K562 (cell line): Measurements from ENCODE around the gene SATB1. TPM values are rescaled to one million over a fixed set of nuclear protein-coding genes. Genes with fewer than 3 reads are reported as not detected.

ENCODE experiments used
- ATAC-seq: fragments of 200-7000 bp; cut with Tn5 transposase; 3 replicates; pipeline ENCODE4 v1.9.1; 2020; ENCODE audit warnings: moderate library complexity
- BruUV-seq: library from RNA; stranded (reverse); fragments of 400-500 nt; replicated peaks from 2 replicates; lab custom pipeline; 2021; lab: Mats Ljungman, UMichigan
- CTCF ChIA-PET: fragments of 300-600 bp; formaldehyde crosslinking; extraction: SDS; loops from one replicate; lab custom pipeline; 2021; ENCODE audit warnings: low intra/inter-chr PET ratio; lab: Yijun Ruan, JAX
- POLR2A ChIA-PET: fragments of 300-600, 350-650 bp; sonication (Branson Sonifier 250); formaldehyde crosslinking; extraction: SDS; loops from one replicate; lab custom pipeline; 2021; ENCODE audit warnings: antibody characterized with exemption, inconsistent platforms; lab: Yijun Ruan, JAX
- DNase-seq, 4 experiments: peaks; one replicate each; pipeline versions ENCODE4 v3.0.0 to v3.0.0-alpha.2; 2011 to 2018; ENCODE audit warnings: low spot score in 3 of 4, mixed read lengths in 3 of 4; ENCODE audit errors: extremely low read depth in 1 of 4
- FAIRE-seq: peaks from 2 replicates; lab custom pipeline; 2011; peaks lifted over from hg19 to GRCh38; lab: Jason Lieb, UNC
- H2AFZ ChIP-seq: 2 replicates; pipeline ENCODE4 v1.6.0; 2011; ENCODE audit warnings: low read depth, low read length, control low read depth, inconsistent platforms
- H3K27ac ChIP-seq: fragments of 200-600 bp; 3 replicates; pipeline ENCODE4 v1.8.0; 2011; ENCODE audit warnings: low read depth, mild to moderate bottlenecking, control low read depth, inconsistent platforms, low read length, moderate library complexity, mixed read lengths; ENCODE audit errors: extremely low read depth
- H3K27me3 ChIP-seq, 2 experiments: fragments of 300-600 bp in 1 of 2; 2 replicates in 1 of 2; 3 replicates in 1 of 2; pipeline versions ENCODE4 v1.6.0 to v1.8.0; 2011; ENCODE audit warnings: inconsistent platforms in 2 of 2, low read length in 2 of 2, mild to moderate bottlenecking in 1 of 2, mixed read lengths in 1 of 2, moderate library complexity in 1 of 2; ENCODE audit not compliant: control insufficient read depth in 2 of 2, insufficient read depth in 2 of 2
- H3K36me3 ChIP-seq: fragments of 300-600 bp; 3 replicates; pipeline ENCODE4 v1.8.0; 2011; ENCODE audit warnings: mild to moderate bottlenecking, low read length, inconsistent platforms; ENCODE audit not compliant: control insufficient read depth, insufficient read depth
- H3K4me1 ChIP-seq, 2 experiments: fragments of 200-600 bp in 1 of 2; replicated peaks in 1 of 2; 2 replicates in 1 of 2; 3 replicates in 1 of 2; pipeline versions ENCODE4 v1.5.1 to v1.8.0; 2011; ENCODE audit warnings: inconsistent platforms in 2 of 2, low read length in 2 of 2, mild to moderate bottlenecking in 1 of 2, mixed read lengths in 1 of 2, moderate library complexity in 1 of 2; ENCODE audit not compliant: control insufficient read depth in 2 of 2, insufficient read depth in 2 of 2
- H3K4me2 ChIP-seq: 2 replicates; pipeline ENCODE4 v1.6.1; 2011; ENCODE audit warnings: low read length, control low read depth, inconsistent platforms, mixed read lengths; ENCODE audit not compliant: insufficient read depth
- H3K4me3 ChIP-seq: fragments of 200-600 bp; sonication (generic), shearing (Covaris generic); 2 replicates; pipeline ENCODE4 v1.5.1; 2016; ENCODE audit warnings: control low read depth, inconsistent platforms
- H3K79me2 ChIP-seq: fragments of 200-600 bp; 3 replicates; pipeline ENCODE4 v1.8.0; 2011; ENCODE audit warnings: low read length, inconsistent platforms; ENCODE audit not compliant: control insufficient read depth, insufficient read depth
- H3K9ac ChIP-seq, 2 experiments: 2 replicates each; pipeline versions ENCODE4 v1.6.0 to v1.6.1; 2011; ENCODE audit warnings: low read depth in 2 of 2, low read length in 2 of 2, control low read depth in 1 of 2, inconsistent platforms in 1 of 2, mild to moderate bottlenecking in 1 of 2, mixed read lengths in 1 of 2; ENCODE audit not compliant: insufficient read depth in 1 of 2
- H3K9me1 ChIP-seq: one replicate; pipeline ENCODE4 v1.6.0; 2011; ENCODE audit warnings: inconsistent platforms, mild to moderate bottlenecking, low read length, moderate library complexity; ENCODE audit not compliant: control insufficient read depth, insufficient read depth
- H3K9me3 ChIP-seq: replicated peaks from 2 replicates; pipeline ENCODE4 v1.5.1; 2011; ENCODE audit warnings: low read depth, low read length, inconsistent platforms; ENCODE audit not compliant: control insufficient read depth, insufficient read depth
- H4K20me1 ChIP-seq: replicated peaks from 2 replicates; pipeline ENCODE4 v1.6.1; 2011; ENCODE audit warnings: low read length, inconsistent platforms, mixed read lengths; ENCODE audit not compliant: control insufficient read depth, insufficient read depth
- ARID2 ChIP-seq: fragments of 450-650 bp; IDR thresholded peaks from 2 replicates; pipeline ENCODE4 v1.6.1; 2017; ENCODE audit warnings: antibody characterized with exemption, mild to moderate bottlenecking
- DPF2 ChIP-seq: fragments of 450-650 bp; IDR thresholded peaks from 2 replicates; pipeline ENCODE4 v1.6.1; 2016
- L3MBTL2 ChIP-seq: fragments of 450-650 bp; IDR thresholded peaks from 2 replicates; pipeline ENCODE4 v1.6.1; 2016; ENCODE audit warnings: mild to moderate bottlenecking, moderate library complexity
- MTF1 ChIP-seq: fragments of 250-450 bp; sonication (Bioruptor Pico); IDR thresholded peaks from 2 replicates; pipeline ENCODE4 v1.9.0; 2021; ENCODE audit warnings: moderate library complexity, mild to moderate bottlenecking, inconsistent platforms, borderline replicate concordance
- NR2F6 ChIP-seq: fragments of 450-650 bp; formaldehyde crosslinking; IDR thresholded peaks from 2 replicates; pipeline ENCODE4 v1.4.0; 2020; ENCODE audit warnings: mild to moderate bottlenecking
- POLR2H ChIP-seq: IDR thresholded peaks from 2 replicates; pipeline ENCODE4 v1.6.1; 2016; ENCODE audit warnings: missing genetic modification characterization, low read depth, mild to moderate bottlenecking, control low read depth, missing compliant biosample characterization, moderate library complexity
- RB1 ChIP-seq: fragments of 450-650 bp; IDR thresholded peaks from 2 replicates; pipeline ENCODE4 v1.6.1; 2017; ENCODE audit warnings: low read depth, mild to moderate bottlenecking
- RBBP5 ChIP-seq: fragments of 200-600 bp; sonication (generic); IDR thresholded peaks from 2 replicates; pipeline ENCODE4 v1.6.1; 2012; ENCODE audit warnings: borderline replicate concordance, mild to moderate bottlenecking, low read length, control low read depth, inconsistent platforms; ENCODE audit not compliant: insufficient read depth, poor library complexity, severe bottlenecking
- RFX1 ChIP-seq: fragments of 450-650 bp; IDR thresholded peaks from 2 replicates; pipeline ENCODE4 v1.6.1; 2016; ENCODE audit warnings: mild to moderate bottlenecking, moderate library complexity
- ZNF696 ChIP-seq: fragments of 250-450 bp; sonication (Bioruptor Pico); conservative IDR thresholded peaks from 2 replicates; pipeline ENCODE4 v1.4.0; 2020; ENCODE audit warnings: mild to moderate bottlenecking, moderate library complexity
- ZNF707 ChIP-seq: fragments of 250-450 bp; sonication (Bioruptor Pico); conservative IDR thresholded peaks from 2 replicates; pipeline ENCODE4 v1.8.0; 2022; ENCODE audit warnings: inconsistent platforms, mild to moderate bottlenecking, moderate library complexity
- WGBS: fragments of 100-300 bp; shearing (Covaris generic); methylation state at CpG from one replicate; pipeline ENCODE4 v1.1.6; 2016; ENCODE audit warnings: low coverage, mixed read lengths; ENCODE audit not compliant: insufficient coverage; ENCODE audit errors: missing lambda C conversion rate; 5-methylcytosine and 5-hydroxymethylcytosine counted together
- in situ Hi-C: fragments of 300-500 bp; cut with MboI; formaldehyde crosslinking; loops from 4 replicates; pipeline ENCODE4 v1.15.0; 2018; ENCODE audit warnings: inconsistent platforms, mixed read lengths
- intact Hi-C: fragments of 100-400 bp; cut with micrococcal nuclease; formaldehyde crosslinking; loops from 2 replicates; pipeline ENCODE4 v1.14.2; 2022
- polyA plus RNA-seq, 8 experiments: library from polyadenylated mRNA; depleted of rRNA in 4 of 8; stranded (reverse) in 5 of 8; unstranded in 3 of 8; fragments of >200 nt; fragmentation: Nextera tagmentation in 2 of 8; fragmentation: Illumina TruSeq in 1 of 8; extraction: Ambion mirVana in 2 of 8; extraction: Trizol in 1 of 8; gene quantifications; 2 replicates each; pipeline versions ENCODE4 v1.2.1 to v1.2.3, GENCODE V29; 2011 to 2014; ENCODE audit warnings: inconsistent platforms in 1 of 8, missing spikeins in 1 of 8
- total RNA-seq, 7 experiments: library from RNA; depleted of rRNA in 6 of 7; stranded (reverse); fragments of >200 nt in 6 of 7; fragmentation: Illumina TruSeq in 2 of 7; extraction: Trizol in 2 of 7; gene quantifications; 2 replicates each; pipeline versions ENCODE4 v1.2.1 to v1.2.3, GENCODE V29; 2011 to 2021; ENCODE audit warnings: low replicate concordance in 1 of 7
- TF ChIP-seq, protein P1 (sequence below): fragments of 250-450 bp; sonication (Bioruptor Pico); IDR thresholded peaks from 2 replicates; pipeline ENCODE4 v1.8.0; 2021; ENCODE audit warnings: borderline replicate concordance, mild to moderate bottlenecking, moderate library complexity; ENCODE audit not compliant: poor library complexity, severe bottlenecking

SATB1 gene
- total and polyA plus RNA-seq, 9 of the 15 experiments (the other 6 are each of a cell fraction or from before 2014, with no cell fraction given), result 0.03 to 2.5 (median 0.15) TPM; not detected in 1

DNA sequence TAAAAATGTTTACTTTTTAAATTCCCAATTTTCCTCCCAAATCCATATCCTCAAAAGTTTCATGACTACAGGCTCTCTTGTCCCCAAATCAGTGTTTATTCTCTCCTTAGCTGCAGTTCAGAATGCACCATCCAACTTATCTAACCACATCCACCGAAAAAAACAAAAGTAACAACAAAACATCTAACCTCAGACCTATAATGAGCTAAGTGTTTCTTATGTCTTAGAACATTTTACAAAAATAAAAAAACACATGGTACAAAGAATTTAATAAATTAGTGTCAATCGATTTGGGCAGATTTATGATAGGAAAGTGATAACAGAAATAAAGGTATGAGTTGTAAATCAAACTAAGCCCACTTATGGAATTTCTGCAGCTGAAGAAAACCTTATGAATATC, 13.6 kb downstream of the SATB1 start:
- intact Hi-C loops, result no loop called here
- H3K9ac ChIP-seq, result no peak overlapping the region
- no peaks in the 10 kb centered on the region for H3K27me3 ChIP-seq
- no peaks in the 10 kb centered on the region for H3K79me2 ChIP-seq
- no peaks in the 10 kb centered on the region for H3K4me1 ChIP-seq
- H4K20me1 ChIP-seq, result no peaks in the 10 kb centered on the region
- ATAC-seq (no peak), DNase-seq (no peak)
- H2AFZ ChIP-seq, result no peak overlapping the region
- H3K4me2 ChIP-seq, result no peak overlapping the region
- WGBS, result 0% methylated on average over 2 of the region's 2 CpGs
- H3K36me3 ChIP-seq, result no peaks in the 10 kb centered on the region
- no peak overlapping the region for H3K27ac ChIP-seq
- CTCF ChIA-PET, result no interaction called here
- H3K4me3 ChIP-seq, result no peak overlapping the region
- no peaks in the 10 kb centered on the region for H3K9me1 ChIP-seq
- TF ChIP-seq ZNF696 (CRISPR knock-in tag) (no peak), DPF2 (no peak), RBBP5 (no peak), RB1 (no peak)
- TF ChIP-seq, all 486 proteins: peak for 0
- BruUV-seq, result no TSS peak
- H3K9me3 ChIP-seq, result no peaks in the 10 kb centered on the region
- POLR2A ChIA-PET, result no interaction called here
- no peak for FAIRE-seq
- in situ Hi-C loops, result loop anchor here (25.0 kb wide), 1 partner anchor 974 kb away; no protein-coding TSS in a partner anchor

DNA sequence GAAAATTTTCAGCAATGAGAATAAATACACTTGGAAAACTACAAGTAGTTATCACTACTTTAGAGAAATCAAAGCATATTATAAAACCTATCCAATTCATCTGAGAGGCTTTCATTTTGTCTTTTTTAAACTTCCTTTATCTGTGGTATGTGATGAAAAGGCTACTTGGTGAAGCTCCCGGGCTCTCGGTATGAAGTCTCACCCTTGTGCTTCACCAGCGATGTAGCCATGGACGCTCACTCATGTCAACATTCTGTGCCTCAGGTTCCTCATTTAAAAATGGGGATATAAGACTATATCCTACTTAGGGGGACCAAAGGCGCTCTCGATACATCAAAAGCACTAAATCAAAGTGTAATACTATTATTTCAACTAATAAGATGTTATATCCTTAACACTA, 14.9 kb downstream of the SATB1 start:
- DNase-seq (no peak), FAIRE-seq (no peak), ATAC-seq (no peak)
- Histone ChIP-seq H2AFZ (no peak overlapping the region), H3K9me1 (no peaks in the 10 kb centered on the region), H3K9me3 (no peaks in the 10 kb centered on the region), H3K4me3 (no peak overlapping the region), H3K27ac (no peak overlapping the region), H3K9ac (no peak overlapping the region), H3K4me2 (no peak overlapping the region), H3K27me3 (no peaks in the 10 kb centered on the region), H4K20me1 (no peaks in the 10 kb centered on the region), H3K4me1 (no peaks in the 10 kb centered on the region), H3K36me3 (no peaks in the 10 kb centered on the region), H3K79me2 (no peaks in the 10 kb centered on the region)
- no TSS peak for BruUV-seq
- intact Hi-C loops, result no loop called here
- CTCF ChIA-PET, result no interaction called here
- in situ Hi-C loops, result loop anchor here (25.0 kb wide), 1 partner anchor 973 kb away; no protein-coding TSS in a partner anchor
- TF ChIP-seq, protein P1, sequence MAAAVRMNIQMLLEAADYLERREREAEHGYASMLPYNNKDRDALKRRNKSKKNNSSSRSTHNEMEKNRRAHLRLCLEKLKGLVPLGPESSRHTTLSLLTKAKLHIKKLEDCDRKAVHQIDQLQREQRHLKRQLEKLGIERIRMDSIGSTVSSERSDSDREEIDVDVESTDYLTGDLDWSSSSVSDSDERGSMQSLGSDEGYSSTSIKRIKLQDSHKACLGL (CRISPR knock-in tag), result no peak
- TF ChIP-seq NR2F6 (CRISPR knock-in tag) (no peak), ZNF707 (CRISPR knock-in tag) (no peak), ARID2 (no peak), MTF1 (CRISPR knock-in tag) (no peak), POLR2H (no peak), RFX1 (no peak), L3MBTL2 (no peak)
- 2% methylated on average over 6 of the region's 6 CpGs for WGBS
- POLR2A ChIA-PET, result no interaction called here
